NB4 (cell line): ENCODE results near the gene COX6A2.

Experiments used
- POLR2A ChIP-seq: IDR thresholded peaks from 2 replicates; pipeline ENCODE4 v1.6.1; 2011; ENCODE audit warnings: mild to moderate bottlenecking; ENCODE audit not compliant: insufficient read length; ENCODE audit errors: extremely low read depth
- TF ChIP-seq, protein P1 (sequence below): IDR thresholded peaks from one replicate; pipeline ENCODE4 v1.5.1; 2012; ENCODE audit warnings: low read depth, low read length

DNA sequence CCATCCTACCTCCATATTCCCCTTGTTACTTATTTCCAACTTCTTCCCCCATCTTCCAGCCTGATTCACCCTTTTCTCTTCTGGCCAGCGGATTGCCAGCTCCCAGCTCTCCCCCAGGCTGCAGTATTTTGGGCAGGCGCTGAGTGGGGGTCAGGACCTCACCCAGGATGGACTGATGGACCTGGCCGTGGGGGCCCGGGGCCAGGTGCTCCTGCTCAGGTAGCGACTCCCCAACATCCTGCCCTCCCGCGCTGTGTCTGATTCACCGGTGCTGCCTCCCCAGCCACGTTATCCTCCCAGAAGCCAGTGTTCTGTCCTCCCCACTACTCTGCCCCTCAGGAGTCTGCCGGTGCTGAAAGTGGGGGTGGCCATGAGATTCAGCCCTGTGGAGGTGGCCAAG lies 15.4 kb downstream of the COX6A2 start:
- TF ChIP-seq, protein P1, sequence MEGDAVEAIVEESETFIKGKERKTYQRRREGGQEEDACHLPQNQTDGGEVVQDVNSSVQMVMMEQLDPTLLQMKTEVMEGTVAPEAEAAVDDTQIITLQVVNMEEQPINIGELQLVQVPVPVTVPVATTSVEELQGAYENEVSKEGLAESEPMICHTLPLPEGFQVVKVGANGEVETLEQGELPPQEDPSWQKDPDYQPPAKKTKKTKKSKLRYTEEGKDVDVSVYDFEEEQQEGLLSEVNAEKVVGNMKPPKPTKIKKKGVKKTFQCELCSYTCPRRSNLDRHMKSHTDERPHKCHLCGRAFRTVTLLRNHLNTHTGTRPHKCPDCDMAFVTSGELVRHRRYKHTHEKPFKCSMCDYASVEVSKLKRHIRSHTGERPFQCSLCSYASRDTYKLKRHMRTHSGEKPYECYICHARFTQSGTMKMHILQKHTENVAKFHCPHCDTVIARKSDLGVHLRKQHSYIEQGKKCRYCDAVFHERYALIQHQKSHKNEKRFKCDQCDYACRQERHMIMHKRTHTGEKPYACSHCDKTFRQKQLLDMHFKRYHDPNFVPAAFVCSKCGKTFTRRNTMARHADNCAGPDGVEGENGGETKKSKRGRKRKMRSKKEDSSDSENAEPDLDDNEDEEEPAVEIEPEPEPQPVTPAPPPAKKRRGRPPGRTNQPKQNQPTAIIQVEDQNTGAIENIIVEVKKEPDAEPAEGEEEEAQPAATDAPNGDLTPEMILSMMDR, result no peak
- no peak for TF ChIP-seq POLR2A
